NK-92 (cell line): ENCODE results near the gene ZNF583.

Experiments
- DNase-seq: peaks from one replicate; lab custom pipeline; 2025; ENCODE audit not compliant: unreplicated experiment; lab: John Stamatoyannopoulos, UW

Gene ZNF583

DNA sequence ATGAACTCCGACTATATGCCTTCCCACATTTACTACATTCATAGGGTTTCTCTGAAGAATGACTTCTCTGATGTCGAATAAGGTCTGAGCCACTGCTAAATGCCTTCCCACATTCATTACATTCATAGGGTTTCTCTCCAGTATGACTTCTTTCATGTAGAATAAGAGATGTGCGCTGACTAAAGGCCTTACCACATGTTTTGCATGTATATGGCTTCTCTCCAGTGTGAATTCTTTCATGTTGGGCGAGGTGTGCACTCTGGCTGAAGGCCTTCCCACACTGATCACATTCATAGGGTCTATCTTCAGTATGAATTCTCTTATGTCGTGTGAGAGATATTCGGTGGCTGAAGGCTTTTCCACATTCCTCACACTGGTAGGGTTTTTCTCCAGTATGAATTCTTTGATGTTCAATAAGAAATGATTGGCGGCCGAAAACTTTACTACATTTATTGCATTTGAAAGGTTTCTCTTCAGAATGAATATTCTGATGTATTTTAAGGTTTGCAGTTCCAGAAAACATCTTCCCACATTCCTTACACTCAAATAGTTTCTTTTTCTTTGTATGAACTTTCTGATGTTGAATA is 37.2 kb downstream of the ZNF583 start:
- DNase-seq, result no peak

DNA sequence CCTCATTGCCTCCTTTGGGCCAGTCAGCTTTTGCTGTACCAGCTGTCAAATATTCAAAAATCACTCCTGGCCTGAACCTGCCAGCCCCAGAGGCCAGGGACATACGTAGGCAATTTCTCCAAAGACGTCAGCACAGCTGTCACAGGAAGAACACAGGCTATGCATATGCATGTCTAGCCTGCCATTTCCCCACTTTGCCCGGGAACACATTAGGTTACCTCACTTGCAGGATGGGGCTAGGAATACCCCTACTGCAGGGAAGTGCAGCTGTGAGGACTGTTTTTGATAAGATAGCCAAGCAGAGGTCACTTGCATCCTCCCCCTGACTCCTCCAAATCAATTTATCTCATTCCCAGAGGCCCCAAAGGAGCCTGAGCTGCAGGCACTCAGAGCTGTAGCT is 70.2 kb downstream of the ZNF583 start:
- no peak for DNase-seq

DNA sequence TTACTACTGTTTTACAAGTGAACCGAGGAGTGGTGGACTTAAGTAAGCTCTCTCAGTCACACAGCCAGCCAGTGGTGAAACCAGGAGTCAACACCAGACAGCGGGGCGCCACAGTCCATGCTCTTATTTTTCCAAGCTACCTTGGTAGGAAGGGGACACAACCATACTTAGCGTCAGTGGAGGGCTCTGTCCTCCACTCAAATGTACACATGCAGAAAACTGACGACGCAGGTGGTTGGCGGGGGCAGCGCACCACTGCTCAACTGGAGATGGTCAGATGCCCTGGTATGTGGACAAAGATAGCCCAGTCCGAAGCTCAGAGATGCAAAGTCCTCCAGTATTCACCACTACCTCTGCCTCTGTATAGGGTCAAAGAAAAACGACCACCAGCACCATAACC is 72.0 kb downstream of the ZNF583 start:
- no peak for DNase-seq
